ENCODE measurements around the gene CHST7.

- TF ChIP-seq POLR2AphosphoS5 (IDR thresholded peaks at IDR 0.05; ENCODE audit: low read depth) (no peak), SPI1 (IDR thresholded peaks at IDR 0.05; ENCODE audit: borderline replicate concordance, low read depth) (no peak)
- TF ChIP-seq, protein P1, sequence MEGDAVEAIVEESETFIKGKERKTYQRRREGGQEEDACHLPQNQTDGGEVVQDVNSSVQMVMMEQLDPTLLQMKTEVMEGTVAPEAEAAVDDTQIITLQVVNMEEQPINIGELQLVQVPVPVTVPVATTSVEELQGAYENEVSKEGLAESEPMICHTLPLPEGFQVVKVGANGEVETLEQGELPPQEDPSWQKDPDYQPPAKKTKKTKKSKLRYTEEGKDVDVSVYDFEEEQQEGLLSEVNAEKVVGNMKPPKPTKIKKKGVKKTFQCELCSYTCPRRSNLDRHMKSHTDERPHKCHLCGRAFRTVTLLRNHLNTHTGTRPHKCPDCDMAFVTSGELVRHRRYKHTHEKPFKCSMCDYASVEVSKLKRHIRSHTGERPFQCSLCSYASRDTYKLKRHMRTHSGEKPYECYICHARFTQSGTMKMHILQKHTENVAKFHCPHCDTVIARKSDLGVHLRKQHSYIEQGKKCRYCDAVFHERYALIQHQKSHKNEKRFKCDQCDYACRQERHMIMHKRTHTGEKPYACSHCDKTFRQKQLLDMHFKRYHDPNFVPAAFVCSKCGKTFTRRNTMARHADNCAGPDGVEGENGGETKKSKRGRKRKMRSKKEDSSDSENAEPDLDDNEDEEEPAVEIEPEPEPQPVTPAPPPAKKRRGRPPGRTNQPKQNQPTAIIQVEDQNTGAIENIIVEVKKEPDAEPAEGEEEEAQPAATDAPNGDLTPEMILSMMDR (IDR thresholded peaks at IDR 0.05; ENCODE audit: insufficient read depth, low read length) = no peak
Measured at GRCh38 chrX:46637938-46638337, 64.4 kb downstream of the CHST7 start.

All from HL-60 (cell line).